CD4-positive, alpha-beta memory T cell (primary cell): ENCODE data around the gene PRSS53. TPM values are rescaled to one million over a fixed set of nuclear protein-coding genes. Genes with fewer than 3 reads are reported as not detected.
"Not testable (repeated sequence)": the region's sequence is repeated elsewhere in the genome, so short reads cannot be mapped to it uniquely, and the experiment has no call there.

ENCODE experiments used
- CTCF ChIA-PET: fragments of 350-600 bp; sonication (Branson Sonifier 250); formaldehyde crosslinking; loops from one replicate; lab custom pipeline; 2021; ENCODE audit warnings: inconsistent platforms; ENCODE audit not compliant: partially characterized antibody; lab: Charles Lee
- POLR2A ChIA-PET: fragments of 350-600 bp; sonication (Branson Sonifier 250); formaldehyde crosslinking; loops from one replicate; lab custom pipeline; 2021; ENCODE audit not compliant: partially characterized antibody; lab: Charles Lee
- DNase-seq, 5 donors: peaks; one replicate each; pipeline versions ENCODE4 v3.0.0 to v3.0.0-alpha.2; 2020 to 2022; ENCODE audit warnings: mixed read lengths in 1 of 5
- H3K27ac ChIP-seq: one replicate; pipeline ENCODE4 v1.7.0; 2013; ENCODE audit warnings: low read depth, low read length
- H3K27me3 ChIP-seq: 2 replicates; pipeline ENCODE4 v1.7.0; 2013; ENCODE audit warnings: mild to moderate bottlenecking, low read length, moderate library complexity; ENCODE audit not compliant: insufficient read depth
- H3K36me3 ChIP-seq: 2 replicates; pipeline ENCODE4 v1.7.0; 2013; ENCODE audit warnings: mild to moderate bottlenecking, low read length, moderate library complexity; ENCODE audit not compliant: insufficient read depth
- H3K4me1 ChIP-seq: 2 replicates; pipeline ENCODE4 v1.7.0; 2013; ENCODE audit warnings: mild to moderate bottlenecking, low read length, moderate library complexity; ENCODE audit not compliant: insufficient read depth
- H3K4me3 ChIP-seq, 2 donors: one replicate each; pipeline ENCODE4 v1.7.0; 2013; ENCODE audit warnings: low read length in 2 of 2, mild to moderate bottlenecking in 1 of 2
- H3K9me3 ChIP-seq, 2 donors: one replicate each; pipeline ENCODE4 v1.7.0; 2013; ENCODE audit warnings: low read length in 2 of 2, control low read depth in 1 of 2; ENCODE audit not compliant: control insufficient read depth in 1 of 2
- H3K27ac Mint-ChIP-seq, 7 donors: one replicate each; pipeline ENCODE4 v1.8.0; 2020 to 2021; ENCODE audit warnings: mixed read lengths in 7 of 7, mild to moderate bottlenecking in 6 of 7, inconsistent platforms in 3 of 7, moderate library complexity in 3 of 7
- H3K27me3 Mint-ChIP-seq, 2 donors: one replicate each; pipeline ENCODE4 v1.8.0; 2020 to 2021; ENCODE audit warnings: mixed read lengths in 2 of 2
- H3K36me3 Mint-ChIP-seq, 2 donors: one replicate each; pipeline ENCODE4 v1.8.0; 2020 to 2021; ENCODE audit warnings: mixed read lengths in 2 of 2, inconsistent platforms in 1 of 2, mild to moderate bottlenecking in 1 of 2
- H3K4me1 Mint-ChIP-seq, 4 donors: one replicate each; pipeline ENCODE4 v1.8.0; 2020 to 2021; ENCODE audit warnings: mixed read lengths in 4 of 4, mild to moderate bottlenecking in 1 of 4
- H3K4me3 Mint-ChIP-seq, 8 donors: one replicate each; pipeline ENCODE4 v1.8.0; 2020 to 2021; ENCODE audit warnings: mixed read lengths in 8 of 8, mild to moderate bottlenecking in 7 of 8, moderate library complexity in 6 of 8, inconsistent platforms in 3 of 8
- H3K9me3 Mint-ChIP-seq, 8 donors: one replicate each; pipeline ENCODE4 v1.8.0; 2020 to 2021; ENCODE audit warnings: mixed read lengths in 8 of 8, mild to moderate bottlenecking in 5 of 8, inconsistent platforms in 3 of 8, moderate library complexity in 1 of 8
- intact Hi-C: fragments of 100-400 bp; cut with micrococcal nuclease; formaldehyde crosslinking; loops from one replicate; pipeline ENCODE4 v1.15.1; 2023
- polyA plus RNA-seq, 2 donors: library from polyadenylated mRNA; unstranded; fragments of 300-500 nt; fragmentation: Illumina TruSeq; gene quantifications; one replicate each; pipeline ENCODE4 v1.2.3, GENCODE V29; 2021
- total RNA-seq, 2 experiments: library from RNA; stranded (reverse); gene quantifications; one replicate each; pipeline ENCODE4 v1.2.3, GENCODE V29; 2021

Gene PRSS53
- total RNA-seq, result 10 to 100 TPM; 13.3 to 13.5 TPM
- under 1 TPM; 0.43 to 0.69 TPM for polyA plus RNA-seq

DNA sequence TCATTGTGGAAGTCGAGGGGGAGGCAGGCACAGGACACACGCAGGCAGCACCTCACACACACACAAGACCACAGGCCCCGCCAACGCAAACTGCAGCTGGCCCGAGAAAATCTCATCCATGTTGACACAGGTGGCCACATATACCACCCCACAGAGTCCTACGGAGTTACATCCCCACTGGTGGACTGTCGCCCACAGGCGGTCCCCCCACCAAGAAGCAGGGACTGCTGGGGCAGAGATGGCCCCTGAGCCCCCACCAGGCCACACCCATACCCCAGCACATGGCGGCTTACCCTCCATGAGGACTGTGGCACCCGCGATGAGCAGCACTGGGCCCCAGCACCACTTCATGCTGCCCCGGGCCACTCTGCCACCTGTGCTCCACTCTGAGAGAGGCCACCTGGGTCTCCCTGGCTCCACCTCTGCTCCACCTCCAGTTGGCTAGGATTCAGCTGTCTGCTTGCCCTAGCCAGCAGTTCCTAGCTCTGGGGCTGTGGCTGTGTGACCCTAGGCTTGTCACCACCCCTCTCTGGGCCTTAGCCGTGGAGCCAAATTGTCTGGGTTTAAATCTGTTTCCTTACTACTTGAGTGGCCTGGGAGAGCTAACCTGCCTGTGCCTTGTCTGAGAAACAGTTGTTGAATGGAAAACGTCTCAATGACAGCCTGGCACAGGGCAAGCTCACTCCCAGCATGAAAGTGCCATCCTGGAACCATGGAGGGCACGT is at the start of gene PRSS53:
Gene PRSS53 (minus strand): TSS at position 485 of the 725 bp plus-strand sequence. CDS start 134 bp downstream, at position 351.
- H3K4me3 Mint-ChIP-seq, result no peak within 1 kb of the TSS
- H3K4me1 Mint-ChIP-seq, result peaks cover 0 to 19% (median 10%) of the 10 kb centered on the region in 4 donors
- H3K9me3 Mint-ChIP-seq, result no peaks in the 10 kb centered on the region
- H3K9me3 ChIP-seq, result no peaks in the 10 kb centered on the region
- H3K36me3 Mint-ChIP-seq, result peaks cover 4 to 24% of the 10 kb centered on the region in 2 donors
- H3K27me3 Mint-ChIP-seq, result no peaks in the 10 kb centered on the region
- no peak for DNase-seq
- H3K36me3 ChIP-seq, result peaks cover 13% of the 10 kb centered on the region
- H3K4me1 ChIP-seq, result peaks cover 5% of the 10 kb centered on the region
- CTCF ChIA-PET, result interaction anchor here (0.5 kb wide), 1 partner anchor 12 kb away, joined by 4 read pairs; no protein-coding TSS in a partner anchor
- H3K27ac Mint-ChIP-seq, result peak within 1 kb of the TSS in 1 of 7 donors; percentile 37
- H3K27me3 ChIP-seq, result no peaks in the 10 kb centered on the region
- no peak within 1 kb of the TSS for H3K4me3 ChIP-seq
- intact Hi-C loops, result no loop called here
- no peak within 1 kb of the TSS for H3K27ac ChIP-seq
- POLR2A ChIA-PET, result interaction anchor here (1.0 kb wide), 1 partner anchor 54 kb away, joined by 4 read pairs; no protein-coding TSS in a partner anchor

DNA sequence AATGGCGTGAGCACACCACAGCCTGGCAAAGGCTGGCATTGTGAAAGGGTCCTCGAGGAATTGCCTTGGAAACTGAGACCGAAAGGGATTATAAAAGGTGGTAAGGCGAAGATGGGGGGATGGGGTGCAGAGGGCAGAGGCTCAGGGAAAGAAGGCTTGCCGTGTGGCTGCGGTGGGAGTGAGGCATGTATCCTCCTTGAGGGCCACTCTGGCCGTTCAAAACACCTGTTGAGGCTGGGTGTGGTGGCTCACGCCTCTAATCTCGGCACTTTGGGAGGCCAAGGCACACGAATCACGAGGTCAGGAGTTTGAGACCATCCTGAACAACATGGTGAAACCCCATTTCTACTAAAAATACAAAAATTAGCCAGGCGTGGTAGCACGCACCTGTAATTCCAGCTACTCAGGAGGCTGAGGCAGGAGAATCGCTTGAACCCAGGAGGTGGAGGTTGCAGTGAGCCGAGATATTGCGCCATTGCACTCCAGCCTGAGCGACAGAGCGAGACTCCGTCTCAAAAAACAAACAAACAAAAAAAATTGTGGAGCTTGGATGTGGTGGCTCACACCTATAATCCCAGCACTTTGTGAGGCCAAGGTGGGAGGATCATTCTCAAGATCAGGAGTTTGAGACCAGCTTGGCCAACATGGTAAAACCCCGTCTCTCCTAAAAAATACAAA is 48.2 kb upstream of the PRSS53 start:
- H3K27me3 ChIP-seq, H3K27ac Mint-ChIP-seq, H3K27me3 Mint-ChIP-seq, H3K27ac ChIP-seq, H3K9me3 Mint-ChIP-seq, H3K4me1 ChIP-seq, H3K36me3 ChIP-seq, H3K4me1 Mint-ChIP-seq, H3K4me3 ChIP-seq, DNase-seq, H3K4me3 Mint-ChIP-seq, H3K36me3 Mint-ChIP-seq, intact Hi-C loops, H3K9me3 ChIP-seq: not testable (repeated sequence)
- ChIA-PET CTCF (interaction anchor here (1.4 kb wide), 1 partner anchor 731 kb away, joined by 3 read pairs; no protein-coding TSS in a partner anchor), POLR2A (interaction anchor here (1.0 kb wide), 1 partner anchor 140 kb away, joined by 3 read pairs; no protein-coding TSS in a partner anchor)

DNA sequence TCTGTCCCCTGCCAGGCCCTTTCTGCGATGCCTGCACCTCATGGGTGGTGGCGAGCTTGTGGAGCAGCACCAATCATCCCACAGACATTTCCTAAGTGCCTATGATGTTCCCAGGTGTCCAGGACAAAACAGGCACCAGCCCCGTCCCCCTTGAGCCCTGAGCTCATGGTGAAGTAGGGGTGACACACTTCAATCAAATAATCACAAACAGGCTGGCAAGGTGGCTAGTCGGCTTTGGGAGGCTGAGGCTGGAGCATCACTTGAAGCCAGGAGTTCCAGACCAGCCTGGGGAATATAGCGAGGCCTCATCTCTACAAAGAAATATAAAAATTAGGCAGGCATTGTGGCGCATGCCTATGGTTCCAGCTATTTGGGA is 47.5 kb upstream of the PRSS53 start:
- CTCF ChIA-PET, result interaction anchor here (1.4 kb wide), 1 partner anchor 732 kb away, joined by 3 read pairs; no protein-coding TSS in a partner anchor
- H3K27me3 ChIP-seq, result no peaks in the 10 kb centered on the region
- H3K27ac Mint-ChIP-seq, result no peak overlapping the region

DNA sequence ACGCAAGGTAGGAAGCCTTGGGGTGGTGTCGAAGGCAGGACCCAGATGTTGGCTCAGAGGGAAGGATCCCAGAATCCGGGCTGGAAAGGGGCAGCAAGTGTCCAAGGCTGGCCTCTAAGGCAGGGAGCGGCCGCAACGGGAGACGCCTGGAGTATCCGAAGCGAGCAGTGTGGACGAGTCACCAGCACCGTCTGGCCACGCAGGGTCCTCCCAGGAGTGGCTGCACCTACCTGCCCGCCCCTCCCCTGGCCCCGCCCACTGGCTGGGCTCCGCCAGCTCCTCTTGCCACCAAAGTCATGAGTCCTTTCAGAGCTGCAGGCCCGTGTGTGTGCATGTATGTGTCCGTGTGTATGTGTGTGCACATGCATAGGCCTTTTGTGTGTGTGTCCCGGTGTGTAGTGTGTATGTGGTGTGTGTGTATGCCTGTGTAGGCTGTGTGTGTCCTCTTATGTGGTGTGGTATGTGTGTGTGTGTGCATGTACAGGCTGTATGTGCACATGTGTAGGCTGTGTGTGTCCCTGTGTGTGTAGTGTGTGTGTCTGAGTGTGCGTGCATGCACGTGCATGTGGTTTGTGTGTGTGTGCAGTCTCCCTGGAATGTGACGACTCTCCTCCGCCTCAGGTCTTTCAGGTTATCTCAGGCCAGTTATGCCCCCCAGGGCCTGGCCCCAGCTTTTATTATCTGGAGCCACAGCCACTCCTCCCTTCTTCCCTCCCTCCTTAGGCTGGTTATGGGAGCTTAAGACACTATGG is 47.0 kb upstream of the PRSS53 start, which contains the start of gene PRSS8:
Gene PRSS8 (minus strand): TSS at position 193 of the 752 bp plus-strand sequence. CDS start 229 bp downstream, outside the sequence.
- no peak for DNase-seq
- peaks cover 4 to 14% of the 10 kb centered on the region in 2 donors for H3K36me3 Mint-ChIP-seq
- Histone ChIP-seq H3K9me3 (no peaks in the 10 kb centered on the region), H3K36me3 (peaks cover 4% of the 10 kb centered on the region), H3K27me3 (no peaks in the 10 kb centered on the region), H3K27ac (no peak within 1 kb of the TSS), H3K4me1 (no peaks in the 10 kb centered on the region), H3K4me3 (no peak within 1 kb of the TSS)
- H3K9me3 Mint-ChIP-seq, result no peaks in the 10 kb centered on the region
- H3K4me1 Mint-ChIP-seq, result peaks cover 0 to 4% (median 0%) of the 10 kb centered on the region in 4 donors
- no peaks in the 10 kb centered on the region for H3K27me3 Mint-ChIP-seq
- intact Hi-C loops, result no loop called here
- CTCF ChIA-PET, result interaction anchor here (1.4 kb wide), 1 partner anchor 733 kb away, joined by 3 read pairs; no protein-coding TSS in a partner anchor
- POLR2A ChIA-PET, result interaction anchor here (0.6 to 1.0 kb wide), 3 partner anchors 18 to 138 kb away, joined by 3 to 5 read pairs (median 3); partner anchors contain the start of gene KAT8
- H3K27ac Mint-ChIP-seq, result peak within 1 kb of the TSS in 2 of 7 donors; percentile 64 to 88
- H3K4me3 Mint-ChIP-seq, result no peak within 1 kb of the TSS

More for the DNA sequence above, 47.5 kb upstream of the PRSS53 start:
- Histone ChIP-seq H3K4me1 (no peaks in the 10 kb centered on the region), H3K36me3 (no peaks in the 10 kb centered on the region), H3K4me3 (no peak overlapping the region), H3K27ac (no peak overlapping the region), H3K9me3 (no peaks in the 10 kb centered on the region)
- no peaks in the 10 kb centered on the region for H3K9me3 Mint-ChIP-seq
- H3K36me3 Mint-ChIP-seq, result peaks cover 4 to 12% of the 10 kb centered on the region in 2 donors
- H3K4me1 Mint-ChIP-seq, result peaks cover 0 to 4% (median 0%) of the 10 kb centered on the region in 4 donors
- no peak for DNase-seq
- intact Hi-C loops, result no loop called here
- H3K4me3 Mint-ChIP-seq, result no peak overlapping the region
- H3K27me3 Mint-ChIP-seq, result no peaks in the 10 kb centered on the region
- POLR2A ChIA-PET, result interaction anchor here (0.6 to 1.0 kb wide), 3 partner anchors 18 to 139 kb away, joined by 3 to 5 read pairs (median 3); partner anchors contain the start of gene KAT8

DNA sequence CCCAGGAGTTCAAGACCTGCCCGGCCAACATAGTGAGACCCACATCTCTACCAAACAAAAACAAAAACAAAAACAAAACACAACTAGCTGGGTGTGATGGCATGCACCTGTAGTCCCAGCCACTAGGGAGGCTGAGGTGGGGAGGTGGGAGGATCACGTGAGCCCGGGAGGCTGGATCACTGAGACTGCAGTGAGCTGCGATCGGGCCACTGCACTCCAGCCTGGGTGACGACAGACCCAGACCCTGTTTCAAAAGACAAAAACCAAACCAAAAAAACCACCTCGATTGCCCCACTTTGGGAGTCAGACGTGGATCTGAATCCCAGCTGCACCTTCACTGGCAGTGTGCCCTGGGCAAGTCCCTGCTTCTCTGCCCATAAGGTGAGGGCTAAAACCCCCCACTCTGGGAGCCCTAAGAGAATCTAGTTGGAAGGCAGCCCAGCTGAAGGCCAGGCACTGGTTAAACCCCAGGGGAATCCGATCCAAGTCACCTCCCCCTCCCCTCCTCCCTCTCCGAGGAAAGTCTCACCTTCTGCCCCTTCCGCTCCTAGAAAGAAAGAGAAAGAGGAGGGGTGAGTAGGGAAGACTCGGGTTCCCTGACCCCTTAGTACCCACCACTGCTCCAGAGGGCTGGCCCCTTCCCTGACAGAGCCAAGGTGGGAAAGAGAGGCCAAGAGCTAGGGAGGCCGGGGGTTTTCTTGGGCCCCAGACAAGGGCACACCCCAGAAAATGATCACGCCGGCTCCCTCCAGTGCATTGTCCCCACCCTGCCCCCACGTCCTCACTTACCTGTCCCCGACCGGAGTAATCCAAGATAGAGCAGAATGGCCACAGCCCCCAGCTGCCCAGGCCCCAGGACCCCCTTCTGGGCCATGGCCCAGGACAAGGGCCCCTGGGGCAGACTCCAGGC is 46.1 kb upstream of the PRSS53 start:
- CTCF ChIA-PET, result interaction anchor here (0.8 to 2.6 kb wide), 3 partner anchors 8 to 733 kb away, joined by 3 to 10 read pairs (median 3); no protein-coding TSS in a partner anchor
- H3K27ac ChIP-seq, result no peak overlapping the region
- peaks cover 0 to 3% (median 0%) of the 10 kb centered on the region in 4 donors for H3K4me1 Mint-ChIP-seq
- no peak overlapping the region for H3K27ac Mint-ChIP-seq
- H3K4me3 ChIP-seq, result no peak overlapping the region
- no peaks in the 10 kb centered on the region for H3K9me3 ChIP-seq
- H3K4me1 ChIP-seq, result no peaks in the 10 kb centered on the region
- POLR2A ChIA-PET, result interaction anchor here (1.5 kb wide), 1 partner anchor 8 kb away, joined by 4 read pairs; no protein-coding TSS in a partner anchor
- peaks cover 4 to 19% of the 10 kb centered on the region in 2 donors for H3K36me3 Mint-ChIP-seq
- no peaks in the 10 kb centered on the region for H3K27me3 Mint-ChIP-seq
- H3K36me3 ChIP-seq, result peaks cover 10% of the 10 kb centered on the region
- no peaks in the 10 kb centered on the region for H3K9me3 Mint-ChIP-seq
- no peak for DNase-seq
- intact Hi-C loops, result no loop called here
- no peaks in the 10 kb centered on the region for H3K27me3 ChIP-seq
- H3K4me3 Mint-ChIP-seq, result no peak overlapping the region

DNA sequence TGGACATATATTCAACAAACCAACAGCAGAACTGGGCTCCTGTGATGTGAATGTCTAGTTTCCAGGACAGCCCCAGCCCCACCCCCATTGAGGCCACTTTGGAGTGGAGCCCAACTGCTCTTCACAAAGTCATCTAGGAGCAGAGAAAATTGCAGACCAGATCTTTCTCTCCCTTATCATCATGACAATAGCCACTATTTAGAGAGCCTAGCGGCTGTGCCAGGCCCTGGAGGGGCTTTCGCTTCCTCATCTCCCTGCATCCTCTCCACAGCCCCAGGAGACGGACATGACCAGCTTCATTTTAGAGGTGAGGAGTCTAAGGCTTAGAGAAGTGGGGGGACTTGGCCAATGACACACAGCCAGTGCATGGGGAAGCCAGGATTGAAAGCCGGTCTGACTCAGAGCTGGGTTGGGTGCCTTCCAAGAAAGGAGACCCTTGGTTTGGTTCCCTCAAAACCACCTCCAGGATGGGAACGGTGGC is 45.4 kb upstream of the PRSS53 start:
- ChIA-PET CTCF (interaction anchor here (2.6 kb wide), 1 partner anchor 8 kb away, joined by 10 read pairs; no protein-coding TSS in a partner anchor), POLR2A (interaction anchor here (1.5 kb wide), 1 partner anchor 9 kb away, joined by 4 read pairs; no protein-coding TSS in a partner anchor)
- H3K4me1 Mint-ChIP-seq, result peaks cover 0 to 3% (median 0%) of the 10 kb centered on the region in 4 donors
- H3K36me3 Mint-ChIP-seq, result peaks cover 4 to 23% of the 10 kb centered on the region in 2 donors
- Histone ChIP-seq H3K4me1 (no peaks in the 10 kb centered on the region), H3K9me3 (no peaks in the 10 kb centered on the region), H3K4me3 (no peak overlapping the region), H3K27ac (no peak overlapping the region), H3K36me3 (peaks cover 18% of the 10 kb centered on the region), H3K27me3 (no peaks in the 10 kb centered on the region)
- intact Hi-C loops, result no loop called here
- peak overlapping the region in 1 of 7 donors; percentile 64 for H3K27ac Mint-ChIP-seq
- no peaks in the 10 kb centered on the region for H3K27me3 Mint-ChIP-seq
- no peak for DNase-seq
- no peak overlapping the region for H3K4me3 Mint-ChIP-seq
- H3K9me3 Mint-ChIP-seq, result no peaks in the 10 kb centered on the region
